ENCODE data around the gene MAGI1. TPM values are rescaled to one million over a fixed set of nuclear protein-coding genes. Genes with fewer than 3 reads are reported as not detected.
A peak's percentile ranks its signal among the peaks of the same experiment; 100 is the strongest.

The MAGI1 gene
- total and polyA plus RNA-seq, 5 donors = 15.8 to 38.3 (median 32.8) TPM

DNA sequence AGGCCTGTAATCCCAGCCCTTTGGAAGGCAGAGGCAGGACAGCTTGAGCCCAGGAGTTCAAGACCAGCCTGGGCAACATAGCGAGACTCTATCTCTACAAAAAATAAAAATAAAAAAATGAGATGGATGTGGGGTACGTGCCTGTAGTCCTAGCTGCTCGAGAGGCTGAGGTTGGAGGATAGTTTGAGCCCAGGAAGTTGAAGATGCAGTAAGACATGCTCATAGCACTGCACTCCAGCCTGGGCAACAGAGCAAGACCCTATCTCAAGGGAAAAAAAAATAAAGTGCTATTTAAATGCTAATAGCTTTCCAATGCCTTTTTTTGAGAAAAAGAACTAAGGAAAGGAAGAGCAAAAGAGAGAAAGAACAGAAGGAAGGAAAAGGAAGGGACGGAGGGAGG, 94.5 kb downstream of the MAGI1 start:
- ATAC-seq (no peak), DNase-seq (no peak)
- Histone ChIP-seq H3K4me1 (ENCODE audit: control insufficient read depth, insufficient read depth, low read length) (peaks cover 12% of the 10 kb centered on the region), H3K27ac (ENCODE audit: low read length) (no peak overlapping the region), H3K27me3 (ENCODE audit: control insufficient read depth, insufficient read depth) (no peaks in the 10 kb centered on the region), H3K9me3 (ENCODE audit: control insufficient read depth, low read length) (no peaks in the 10 kb centered on the region), H3K4me3 (ENCODE audit: low read length) (no peak overlapping the region)
- intact Hi-C loops (cut with DNase I) = no loop called here
- WGBS = 89% methylated on average over 4 of the region's 4 CpGs

- H3K27ac ChIP-seq (ENCODE audit: low read length) = no peak overlapping the region
- H3K9me3 ChIP-seq (ENCODE audit: control insufficient read depth, low read length) = no peaks in the 10 kb centered on the region
- DNase-seq = no peak
- H3K4me3 ChIP-seq (ENCODE audit: low read length) = no peak overlapping the region
- H3K27me3 ChIP-seq (ENCODE audit: control insufficient read depth, insufficient read depth) = no peaks in the 10 kb centered on the region
- peaks cover 11% of the 10 kb centered on the region for H3K4me1 ChIP-seq (ENCODE audit: control insufficient read depth, insufficient read depth, low read length)
- 82% methylated on average over 2 of the region's 2 CpGs for WGBS
- intact Hi-C loops (cut with DNase I) = no loop called here
- ATAC-seq = no peak
These were observed 98.9 kb downstream of the MAGI1 start for GRCh38 chr3:65939801-65940246.

GRCh38 chr3:65939184-65939583, 99.5 kb downstream of the MAGI1 start:
- Histone ChIP-seq H3K27ac (ENCODE audit: low read length) (no peak overlapping the region), H3K9me3 (ENCODE audit: control insufficient read depth, low read length) (no peaks in the 10 kb centered on the region), H3K4me1 (ENCODE audit: control insufficient read depth, insufficient read depth, low read length) (peaks cover 11% of the 10 kb centered on the region), H3K27me3 (ENCODE audit: control insufficient read depth, insufficient read depth) (no peaks in the 10 kb centered on the region), H3K4me3 (ENCODE audit: low read length) (no peak overlapping the region)
- DNase-seq (no peak), ATAC-seq (no peak)
- intact Hi-C loops (cut with DNase I) = no loop called here
- WGBS = 81% methylated on average over 2 of the region's 2 CpGs

GRCh38 chr3:65938676-65939075, 100.0 kb downstream of the MAGI1 start:
- ATAC-seq (no peak), DNase-seq (no peak)
- peaks cover 11% of the 10 kb centered on the region for H3K4me1 ChIP-seq (ENCODE audit: control insufficient read depth, insufficient read depth, low read length)
- no peaks in the 10 kb centered on the region for H3K9me3 ChIP-seq (ENCODE audit: control insufficient read depth, low read length)
- H3K4me3 ChIP-seq (ENCODE audit: low read length) = no peak overlapping the region
- 65% methylated on average over 4 of the region's 4 CpGs for WGBS
- H3K27ac ChIP-seq (ENCODE audit: low read length) = no peak overlapping the region
- intact Hi-C loops (cut with DNase I) = no loop called here
- no peaks in the 10 kb centered on the region for H3K27me3 ChIP-seq (ENCODE audit: control insufficient read depth, insufficient read depth)

GRCh38 chr3:65938147-65938546, 100.6 kb downstream of the MAGI1 start:
- ATAC-seq (no peak), DNase-seq (no peak)
- H3K9me3 ChIP-seq (ENCODE audit: control insufficient read depth, low read length) = no peaks in the 10 kb centered on the region
- H3K4me1 ChIP-seq (ENCODE audit: control insufficient read depth, insufficient read depth, low read length) = peaks cover 11% of the 10 kb centered on the region
- 74% methylated on average over 1 of the region's 1 CpG for WGBS
- no peaks in the 10 kb centered on the region for H3K27me3 ChIP-seq (ENCODE audit: control insufficient read depth, insufficient read depth)
- no peak overlapping the region for H3K27ac ChIP-seq (ENCODE audit: low read length)
- intact Hi-C loops (cut with DNase I) = no loop called here
- H3K4me3 ChIP-seq (ENCODE audit: low read length) = no peak overlapping the region

GRCh38 chr3:65936908-65937638, 101.6 kb downstream of the MAGI1 start:
- Histone ChIP-seq H3K27ac (ENCODE audit: low read length) (peak overlapping the region; percentile 75), H3K9me3 (ENCODE audit: control insufficient read depth, low read length) (no peaks in the 10 kb centered on the region), H3K27me3 (ENCODE audit: control insufficient read depth, insufficient read depth) (no peaks in the 10 kb centered on the region), H3K4me1 (ENCODE audit: control insufficient read depth, insufficient read depth, low read length) (peaks cover 11% of the 10 kb centered on the region), H3K4me3 (ENCODE audit: low read length) (no peak overlapping the region)
- DNase-seq = no peak
- WGBS = 53% methylated on average over 5 of the region's 5 CpGs
- ATAC-seq = peak; percentile 55 to 80
- intact Hi-C loops (cut with DNase I) = no loop called here

DNA sequence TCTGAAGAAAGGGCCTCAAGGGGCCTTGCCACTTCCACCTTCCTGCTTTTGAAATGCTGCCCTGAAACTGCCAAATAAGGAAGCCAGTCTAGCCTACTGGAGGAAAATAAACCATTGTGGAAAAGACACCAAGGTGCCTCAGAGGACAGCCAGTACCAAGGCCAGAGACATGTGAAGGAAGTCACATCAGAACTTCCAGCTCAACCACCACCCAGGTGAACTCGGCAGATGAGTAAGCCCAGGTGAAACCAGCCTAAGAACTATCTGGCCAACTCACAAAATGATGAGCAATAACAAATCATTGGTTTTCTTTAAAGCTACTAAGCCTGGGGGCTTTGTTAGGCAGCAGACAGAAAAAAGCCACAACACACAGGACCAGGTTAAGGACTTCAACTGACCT, 103.0 kb downstream of the MAGI1 start:
- 85% methylated on average over 1 of the region's 1 CpG for WGBS
- intact Hi-C loops (cut with DNase I) = no loop called here
- H3K9me3 ChIP-seq (ENCODE audit: control insufficient read depth, low read length) = no peaks in the 10 kb centered on the region
- no peak for DNase-seq
- H3K4me3 ChIP-seq (ENCODE audit: low read length) = no peak overlapping the region
- no peak overlapping the region for H3K27ac ChIP-seq (ENCODE audit: low read length)
- ATAC-seq = no peak
- peaks cover 9% of the 10 kb centered on the region for H3K4me1 ChIP-seq (ENCODE audit: control insufficient read depth, insufficient read depth, low read length)
- H3K27me3 ChIP-seq (ENCODE audit: control insufficient read depth, insufficient read depth) = no peaks in the 10 kb centered on the region

- no peak overlapping the region for H3K27ac ChIP-seq (ENCODE audit: low read length)
- no peak overlapping the region for H3K4me3 ChIP-seq (ENCODE audit: low read length)
- 95% methylated on average over 6 of the region's 6 CpGs for WGBS
- peaks cover 2% of the 10 kb centered on the region for H3K4me1 ChIP-seq (ENCODE audit: control insufficient read depth, insufficient read depth, low read length)
- no peaks in the 10 kb centered on the region for H3K27me3 ChIP-seq (ENCODE audit: control insufficient read depth, insufficient read depth)
- intact Hi-C loops (cut with DNase I) = no loop called here
- DNase-seq (no peak), ATAC-seq (no peak)
- H3K9me3 ChIP-seq (ENCODE audit: control insufficient read depth, low read length) = no peaks in the 10 kb centered on the region
These were observed 108.1 kb downstream of the MAGI1 start for GRCh38 chr3:65930648-65931047.

DNA sequence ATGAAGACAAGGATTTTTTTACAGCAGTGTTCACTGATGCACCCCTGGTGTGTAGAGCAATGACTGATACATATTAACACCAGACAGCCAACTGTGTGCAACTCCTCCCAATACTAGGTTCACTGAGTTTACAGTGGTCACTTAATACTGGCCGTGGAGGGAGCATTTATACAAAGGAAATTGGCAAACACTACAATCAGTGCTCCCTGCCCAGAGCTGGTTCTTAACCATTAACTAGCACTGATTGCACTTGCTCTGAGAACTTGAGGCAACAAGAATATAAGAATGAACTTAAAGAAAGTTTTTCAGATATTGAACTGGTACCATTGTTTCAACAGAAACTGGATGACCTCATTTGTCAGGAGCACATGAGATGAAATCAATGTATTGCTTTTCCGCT, 110.6 kb downstream of the MAGI1 start:
- DNase-seq (no peak), ATAC-seq (no peak)
- intact Hi-C loops (cut with DNase I) = no loop called here
- no peaks in the 10 kb centered on the region for H3K27me3 ChIP-seq (ENCODE audit: control insufficient read depth, insufficient read depth)
- H3K4me1 ChIP-seq (ENCODE audit: control insufficient read depth, insufficient read depth, low read length) = peaks cover 2% of the 10 kb centered on the region
- no peaks in the 10 kb centered on the region for H3K9me3 ChIP-seq (ENCODE audit: control insufficient read depth, low read length)
- WGBS = 56% methylated on average over 2 of the region's 2 CpGs
- no peak overlapping the region for H3K4me3 ChIP-seq (ENCODE audit: low read length)
- no peak overlapping the region for H3K27ac ChIP-seq (ENCODE audit: low read length)

DNA sequence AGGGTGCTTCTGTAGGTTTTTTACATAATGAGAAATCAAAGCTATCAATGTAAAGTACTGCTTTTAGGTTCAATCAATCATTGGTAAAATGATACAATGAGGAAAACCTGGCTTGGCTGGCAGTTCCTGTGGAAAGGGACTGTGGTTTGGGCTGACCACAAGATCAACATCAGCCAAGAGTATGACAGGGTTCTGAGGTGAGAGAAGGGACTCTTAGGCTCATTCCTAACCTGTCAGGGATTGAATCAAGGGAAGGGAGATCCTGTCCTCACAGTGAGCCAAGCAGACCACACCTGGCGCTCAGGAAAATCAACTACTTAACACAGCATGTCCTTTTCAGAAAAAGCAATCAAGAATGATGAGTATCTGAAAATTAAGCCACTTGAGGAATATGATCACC, 111.1 kb downstream of the MAGI1 start:
- Histone ChIP-seq H3K4me3 (ENCODE audit: low read length) (no peak overlapping the region), H3K27me3 (ENCODE audit: control insufficient read depth, insufficient read depth) (no peaks in the 10 kb centered on the region), H3K4me1 (ENCODE audit: control insufficient read depth, insufficient read depth, low read length) (peaks cover 2% of the 10 kb centered on the region), H3K27ac (ENCODE audit: low read length) (no peak overlapping the region), H3K9me3 (ENCODE audit: control insufficient read depth, low read length) (no peaks in the 10 kb centered on the region)
- ATAC-seq (no peak), DNase-seq (no peak)
- 96% methylated on average over 1 of the region's 1 CpG for WGBS
- intact Hi-C loops (cut with DNase I) = no loop called here

GRCh38 chr3:65925254-65925954, 113.3 kb downstream of the MAGI1 start:
- Histone ChIP-seq H3K9me3 (ENCODE audit: control insufficient read depth, low read length) (no peaks in the 10 kb centered on the region), H3K27ac (ENCODE audit: low read length) (no peak overlapping the region), H3K4me3 (ENCODE audit: low read length) (no peak overlapping the region), H3K4me1 (ENCODE audit: control insufficient read depth, insufficient read depth, low read length) (peaks cover 2% of the 10 kb centered on the region), H3K27me3 (ENCODE audit: control insufficient read depth, insufficient read depth) (no peaks in the 10 kb centered on the region)
- ATAC-seq (no peak), DNase-seq (no peak)
- WGBS = 71% methylated on average over 3 of the region's 3 CpGs
- intact Hi-C loops (cut with DNase I) = no loop called here

Data from right cardiac atrium (tissue), 5 donors.